Measurements from ENCODE around the gene GOT1.

Gene GOT1

GRCh38 chr10:99432881-99433280 is 2.5 kb upstream of the GOT1 start:
- no peak for DNase-seq

GRCh38 chr10:99432047-99432446 is 1.6 kb upstream of the GOT1 start:
- DNase-seq = no peak

GRCh38 chr10:99431190-99431760 is 851 bp upstream of the GOT1 start:
- DNase-seq = peak; percentile 56

- DNase-seq = no peak
Measured at GRCh38 chr10:99430116-99430450, 341 bp downstream of the GOT1 start.

GRCh38 chr10:99429517-99430095 is 818 bp downstream of the GOT1 start:
- no peak for DNase-seq

GRCh38 chr10:99427566-99428190 is 2.7 kb downstream of the GOT1 start:
- no peak for DNase-seq

GRCh38 chr10:99426689-99427088 is 3.7 kb downstream of the GOT1 start:
- DNase-seq = no peak

- no peak for DNase-seq
Measured at GRCh38 chr10:99425204-99425603, 5.2 kb downstream of the GOT1 start.

- DNase-seq = no peak
Measured at GRCh38 chr10:99424656-99425055, 5.8 kb downstream of the GOT1 start.

- DNase-seq = no peak
Measured at GRCh38 chr10:99422529-99423096, 7.8 kb downstream of the GOT1 start.

- DNase-seq = no peak
Measured at GRCh38 chr10:99421233-99421739, 9.1 kb downstream of the GOT1 start.

GRCh38 chr10:99419688-99420087 is 10.7 kb downstream of the GOT1 start:
- no peak for DNase-seq

GRCh38 chr10:99418910-99419624 is 11.4 kb downstream of the GOT1 start:
- DNase-seq = no peak

- DNase-seq = no peak
Measured at GRCh38 chr10:99412099-99412498, 18.3 kb downstream of the GOT1 start.

- DNase-seq = no peak
Measured at GRCh38 chr10:99411546-99411945, 18.9 kb downstream of the GOT1 start.

- no peak for DNase-seq
Measured at GRCh38 chr10:99410876-99411275, 19.5 kb downstream of the GOT1 start.

GRCh38 chr10:99410146-99410545 is 20.3 kb downstream of the GOT1 start:
- DNase-seq = no peak

- DNase-seq = no peak
Measured at GRCh38 chr10:99406149-99406548, 24.3 kb downstream of the GOT1 start.

GRCh38 chr10:99403674-99404073 is 26.8 kb downstream of the GOT1 start:
- no peak for DNase-seq

GRCh38 chr10:99399664-99400063 is 30.8 kb downstream of the GOT1 start:
- DNase-seq = no peak

- DNase-seq = no peak
Measured at GRCh38 chr10:99396471-99396870, 34.0 kb downstream of the GOT1 start.

GRCh38 chr10:99395750-99396445 is 34.5 kb downstream of the GOT1 start:
- no peak for DNase-seq

Data from right hindlimb (tissue), 1 donor.